Measurements from ENCODE around the gene SHQ1. TPM values are rescaled to one million over a fixed set of nuclear protein-coding genes. Genes with fewer than 3 reads are reported as not detected.

The SHQ1 gene
- total and polyA plus RNA-seq, 9 of the 15 experiments (the other 6 are each of a cell fraction or from before 2014, with no cell fraction given), result 9.2 to 25.0 (median 14.1) TPM

GRCh38 chr3:72847751-72848702 lies at the start of gene SHQ1 (continued):
- peak; percentile 92 for TF ChIP-seq L3MBTL2 (IDR thresholded peaks at IDR 0.05)
- peak; percentile 44 for TF ChIP-seq SAP30 (IDR thresholded peaks at IDR 0.05; ENCODE audit: borderline replicate concordance, insufficient read depth, low read depth, low read length, poor library complexity, severe bottlenecking)
- 0 out of 4 replicates have a peak, but pooled peaks of 1 of the 2 experiments have one; percentile 48 for TF ChIP-seq CSDE1 (IDR thresholded peaks at IDR 0.05)
- TF ChIP-seq MGA (IDR thresholded peaks at IDR 0.05), result peak; percentile 93
- peak; percentile 88 to 93 for TF ChIP-seq MNT (conservative IDR thresholded peaks at IDR 0.05)
- TF ChIP-seq GMEB1 (CRISPR knock-in tag; IDR thresholded peaks at IDR 0.05), result peak; percentile 72
- TF ChIP-seq TAF1 (IDR thresholded peaks at IDR 0.05; ENCODE audit: control insufficient read depth, extremely low read depth, insufficient read depth, low read length, severe bottlenecking), result peak; percentile 37
